ENCODE data around the gene AP1AR. TPM values are rescaled to one million over a fixed set of nuclear protein-coding genes. Genes with fewer than 3 reads are reported as not detected.
"Not testable (repeated sequence)": the region's sequence is repeated elsewhere in the genome, so short reads cannot be mapped to it uniquely, and the experiment has no call there.

AP1AR gene
- polyA plus RNA-seq, 1 donor: 50.5 TPM

- no peak for DNase-seq
Measured at GRCh38 chr4:112277220-112277619, 45.6 kb downstream of the AP1AR start.

- no peak for DNase-seq
Measured at GRCh38 chr4:112277705-112278448, 46.3 kb downstream of the AP1AR start.

- no peak for DNase-seq
Measured at GRCh38 chr4:112279025-112279881, 47.7 kb downstream of the AP1AR start.

GRCh38 chr4:112279882-112280315 is 48.3 kb downstream of the AP1AR start:
- no peak for DNase-seq

GRCh38 chr4:112280386-112281056 is 48.9 kb downstream of the AP1AR start:
- no peak for DNase-seq

- DNase-seq: not testable (repeated sequence)
Measured at GRCh38 chr4:112281895-112282398, 50.4 kb downstream of the AP1AR start.

- no peak for DNase-seq
Measured at GRCh38 chr4:112282860-112283667, 51.5 kb downstream of the AP1AR start.

GRCh38 chr4:112284166-112284565 is 52.6 kb downstream of the AP1AR start:
- no peak for DNase-seq

GRCh38 chr4:112284662-112285411 is 53.2 kb downstream of the AP1AR start:
- DNase-seq: peak; percentile 46

- DNase-seq: no peak
Measured at GRCh38 chr4:112287258-112287989, 55.8 kb downstream of the AP1AR start.

GRCh38 chr4:112288455-112288854 is 56.9 kb downstream of the AP1AR start:
- DNase-seq: no peak

- DNase-seq: no peak
Measured at GRCh38 chr4:112289407-112290253, 58.0 kb downstream of the AP1AR start.

GRCh38 chr4:112290341-112290740 is 58.8 kb downstream of the AP1AR start:
- DNase-seq: no peak

GRCh38 chr4:112296949-112297880 is 65.6 kb downstream of the AP1AR start, which contains the start of gene ALPK1:
TSS of gene ALPK1 (plus strand) at chr4:112297369.
- DNase-seq: peak; percentile 80

GRCh38 chr4:112299721-112300120 is 68.1 kb downstream of the AP1AR start:
- DNase-seq: no peak

GRCh38 chr4:112302320-112303274 is 71.0 kb downstream of the AP1AR start:
- DNase-seq: no peak

- DNase-seq: not testable (repeated sequence)
Measured at GRCh38 chr4:112305477-112305876, 73.9 kb downstream of the AP1AR start.
